Stomach (tissue), 9 donors: ENCODE results near the gene TAOK1. TPM values are rescaled to one million over a fixed set of nuclear protein-coding genes. Genes with fewer than 3 reads are reported as not detected.

Source experiments
- DNase-seq, 2 donors: peaks; one replicate each; pipeline versions ENCODE4 v3.0.0 to v3.0.0-alpha.2; 2013 to 2019
- H3K27ac ChIP-seq, 5 donors: fragments of 200-600 bp in 4 of 5; sonication (generic) in 4 of 5; one replicate each; pipeline ENCODE4 v1.5.1; 2013 to 2019; ENCODE audit warnings: mild to moderate bottlenecking in 1 of 5, moderate library complexity in 1 of 5
- H3K27me3 ChIP-seq, 3 donors: fragments of 200-600 bp; sonication (generic); one replicate each; pipeline ENCODE4 v1.5.1; 2017 to 2019; ENCODE audit warnings: mixed run types in 1 of 3
- H3K36me3 ChIP-seq, 4 donors: fragments of 200-600 bp; sonication (generic); 1 replicate in 3 of 4; 2 replicates in 1 of 4; pipeline ENCODE4 v1.5.1; 2016 to 2019
- H3K4me1 ChIP-seq, 4 donors: fragments of 200-600 bp; sonication (generic); one replicate each; pipeline ENCODE4 v1.5.1; 2016 to 2019
- H3K4me3 ChIP-seq, 4 donors: fragments of 200-600 bp; sonication (generic) in 3 of 4; one replicate each; pipeline ENCODE4 v1.5.1; 2016 to 2019; ENCODE audit warnings: mild to moderate bottlenecking in 1 of 4
- H3K9me3 ChIP-seq, 4 donors: fragments of 200-600 bp; sonication (generic); one replicate each; pipeline ENCODE4 v1.5.1; 2016 to 2019
- CTCF ChIP-seq, 7 experiments: fragments of 450-650 bp in 4 of 7; fragments of 200-600 bp in 3 of 7; sonication (generic) in 3 of 7; IDR thresholded peaks; one replicate each; pipeline ENCODE4 v1.5.1; 2016 to 2019; ENCODE audit warnings: antibody characterized with exemption in 7 of 7, control low read depth in 2 of 7, mild to moderate bottlenecking in 1 of 7
- EP300 ChIP-seq: sonication (generic); formaldehyde crosslinking; IDR thresholded peaks from one replicate; pipeline ENCODE4 v1.6.1; 2017; ENCODE audit warnings: antibody characterized with exemption
- POLR2A ChIP-seq, 4 donors: fragments of 450-650 bp; IDR thresholded peaks; one replicate each; pipeline ENCODE4 v1.6.1; 2016; ENCODE audit warnings: antibody characterized with exemption in 4 of 4, control low read depth in 2 of 4, mild to moderate bottlenecking in 1 of 4, moderate library complexity in 1 of 4
- POLR2AphosphoS5 ChIP-seq, 3 donors: sonication (generic); formaldehyde crosslinking; IDR thresholded peaks; one replicate each; pipeline ENCODE4 v1.6.1; 2016; ENCODE audit warnings: antibody characterized with exemption in 3 of 3
- WGBS, 5 donors: extraction: QIAGEN DNeasy Blood & Tissue Kit in 3 of 5; methylation state at CpG; one replicate each; pipeline versions ENCODE4 v1.1.5 to v1.1.7; 2013 to 2018; 5-methylcytosine and 5-hydroxymethylcytosine counted together
- intact Hi-C: fragments of 100-400 bp; cut with DNase I; formaldehyde crosslinking; loops from one replicate; pipeline ENCODE4 v1.15.1; 2023; ENCODE audit warnings: low total_unique reads
- polyA plus RNA-seq, 3 donors: library from polyadenylated mRNA; stranded (reverse); fragments of 200-250 nt; gene quantifications; one replicate each; pipeline ENCODE4 v1.2.3, GENCODE V29; 2013
- total RNA-seq, 5 donors: library from RNA; depleted of rRNA; stranded (reverse); fragments of >200 nt; gene quantifications; one replicate each; pipeline versions ENCODE4 v1.1.0 to v1.2.3, GENCODE V29; 2014 to 2016
- donor health status: healthy with polysubstance abuse.
- donor health status: Bipolar disorder and iron deficiency.
- donor health status: healthy.

Gene TAOK1
- total and polyA plus RNA-seq, 8 donors, result 4.4 to 230 (median 44.7) TPM

GRCh38 chr17:29572691-29573557 is 182.8 kb downstream of the TAOK1 start:
- no peak for TF ChIP-seq POLR2A (IDR thresholded peaks at IDR 0.05)
- peak in 2 of 3 donors; percentile 17 to 49 for TF ChIP-seq POLR2AphosphoS5 (IDR thresholded peaks at IDR 0.05)
- peak in 5 of 7 experiments; percentile 16 to 73 (median 70) for TF ChIP-seq CTCF (IDR thresholded peaks at IDR 0.05)
- H3K4me3 ChIP-seq, result peak overlapping the region; percentile 23 to 46 (median 34)
- peaks cover 26 to 69% (median 68%) of the 10 kb centered on the region in 4 donors for H3K4me1 ChIP-seq
- peak; percentile 52 to 89 for DNase-seq
- 30 to 42% (median 37%) methylated on average over 25 to 62 of the region's 62 CpGs for WGBS, 5 donors
- H3K27me3 ChIP-seq, result no peaks in the 10 kb centered on the region
- no peaks in the 10 kb centered on the region for H3K9me3 ChIP-seq
- peak overlapping the region in 3 of 5 donors; percentile 20 to 48 (median 45) for H3K27ac ChIP-seq
- intact Hi-C loops, result no loop called here
- H3K36me3 ChIP-seq, result peaks cover 34 to 56% (median 49%) of the 10 kb centered on the region in 4 donors

DNA sequence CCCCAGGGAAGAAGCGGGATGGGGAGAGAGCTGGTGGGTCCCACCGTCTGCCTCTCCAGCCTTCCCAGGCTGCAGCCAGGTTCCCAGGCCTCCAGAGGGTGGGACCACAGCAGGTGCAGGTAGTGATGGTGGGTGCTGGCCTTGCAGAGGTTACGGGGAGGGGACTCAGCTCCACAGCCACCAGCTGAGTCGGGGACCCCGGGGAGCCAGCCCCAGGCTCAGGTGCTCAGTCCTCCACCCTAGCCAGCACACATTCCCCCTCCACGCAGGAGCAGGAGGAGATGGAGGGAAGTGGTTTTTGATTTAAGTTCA is 183.4 kb downstream of the TAOK1 start:
- H3K4me1 ChIP-seq, result peaks cover 26 to 72% (median 67%) of the 10 kb centered on the region in 4 donors
- peaks cover 36 to 62% (median 55%) of the 10 kb centered on the region in 4 donors for H3K36me3 ChIP-seq
- H3K27me3 ChIP-seq, result no peaks in the 10 kb centered on the region
- TF ChIP-seq POLR2A (IDR thresholded peaks at IDR 0.05), result no peak
- H3K27ac ChIP-seq, result peak overlapping the region in 1 of 5 donors; percentile 18
- 76 to 86% (median 83%) methylated on average over 5 to 6 of the region's 6 CpGs for WGBS, 5 donors
- no peaks in the 10 kb centered on the region for H3K9me3 ChIP-seq
- intact Hi-C loops, result no loop called here
- no peak overlapping the region for H3K4me3 ChIP-seq
- DNase-seq, result no peak

- H3K27ac ChIP-seq, result peak overlapping the region in 4 of 5 donors; percentile 6 to 38 (median 27)
- WGBS, 5 donors, result 84 to 89% (median 88%) methylated on average over 13 to 14 of the region's 14 CpGs
- peaks cover 36 to 68% (median 61%) of the 10 kb centered on the region in 4 donors for H3K36me3 ChIP-seq
- TF ChIP-seq CTCF (IDR thresholded peaks at IDR 0.05), result no peak
- no peak for TF ChIP-seq POLR2A (IDR thresholded peaks at IDR 0.05)
- TF ChIP-seq EP300, result no peak
- no peak for TF ChIP-seq POLR2AphosphoS5 (IDR thresholded peaks at IDR 0.05)
- no peak overlapping the region for H3K4me3 ChIP-seq
- intact Hi-C loops, result no loop called here
- H3K9me3 ChIP-seq, result no peaks in the 10 kb centered on the region
- DNase-seq, result no peak
- H3K27me3 ChIP-seq, result no peaks in the 10 kb centered on the region
- peaks cover 24 to 67% (median 63%) of the 10 kb centered on the region in 4 donors for H3K4me1 ChIP-seq
These were observed 183.9 kb downstream of the TAOK1 start for GRCh38 chr17:29573871-29574731.

GRCh38 chr17:29574732-29575510 is 184.8 kb downstream of the TAOK1 start:
- Histone ChIP-seq H3K27me3 (no peaks in the 10 kb centered on the region), H3K4me1 (peaks cover 17 to 59% (median 56%) of the 10 kb centered on the region in 4 donors), H3K36me3 (peaks cover 36 to 75% (median 67%) of the 10 kb centered on the region in 4 donors), H3K9me3 (no peaks in the 10 kb centered on the region), H3K4me3 (no peak overlapping the region), H3K27ac (peak overlapping the region in 4 of 5 donors; percentile 6 to 38 (median 23))
- 34 to 69% (median 53%) methylated on average over 9 to 17 of the region's 17 CpGs for WGBS, 5 donors
- peak; percentile 69 to 92 for DNase-seq
- peak in 1 of 3 donors; percentile 23 for TF ChIP-seq POLR2AphosphoS5 (IDR thresholded peaks at IDR 0.05)
- TF ChIP-seq POLR2A (IDR thresholded peaks at IDR 0.05), result no peak
- no peak for TF ChIP-seq EP300
- TF ChIP-seq CTCF (IDR thresholded peaks at IDR 0.05), result no peak
- intact Hi-C loops, result no loop called here
